ENCODE data around the gene KICS2.

The KICS2 gene

DNA sequence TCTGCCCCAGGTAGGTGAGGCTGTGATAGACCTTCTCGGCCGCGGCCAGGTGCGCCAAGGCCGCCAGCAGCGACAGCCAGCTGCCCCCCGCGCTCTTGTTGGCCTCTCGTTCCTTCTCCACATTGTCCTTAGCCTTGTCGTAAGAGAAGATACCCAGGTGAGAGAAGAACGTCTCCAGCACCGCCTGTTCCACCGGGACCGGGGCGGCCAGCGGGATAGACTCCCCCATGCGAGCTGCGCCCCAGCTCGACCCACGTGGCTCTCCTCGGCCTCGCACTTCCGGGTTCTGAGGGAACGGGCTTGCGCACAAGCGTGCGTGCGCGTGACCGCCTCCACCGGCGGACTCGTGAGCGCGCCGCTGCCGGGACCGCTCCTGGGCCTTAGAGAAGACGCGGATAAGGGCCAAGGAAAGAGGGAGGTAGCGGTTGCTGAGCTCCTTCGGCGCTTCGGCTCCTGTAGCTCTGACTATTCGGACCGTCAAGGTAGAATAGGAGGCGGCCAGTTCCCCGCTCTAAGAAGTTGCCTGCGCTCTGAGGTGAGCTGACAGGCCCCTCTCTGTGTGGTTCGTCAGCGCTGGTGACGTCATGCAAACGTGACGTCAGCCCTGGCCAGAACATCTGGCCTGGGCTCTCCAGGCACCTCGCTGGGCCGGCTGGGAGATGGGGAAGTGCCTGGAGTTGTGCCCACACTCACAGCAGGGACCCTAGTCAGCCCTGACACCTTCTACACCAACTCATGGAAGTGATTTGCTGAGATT lies at the start of gene KICS2:
KICS2 (minus strand) TSS at position 288 of the 757 bp plus-strand sequence; CDS start at position 229, 59 bp downstream.
- no peak for DNase-seq (ENCODE audit: low read depth, low spot score)
- H3K27ac ChIP-seq = peak within 1 kb of the TSS; percentile 75; the same call in 1 of the 2 replicates

GRCh38 chr12:64270411-64270810 lies 48.3 kb upstream of the KICS2 start:
- no peak overlapping the region for H3K9ac ChIP-seq (ENCODE audit: insufficient read length)
- no peak overlapping the region for H3K27ac ChIP-seq
- H3K4me3 ChIP-seq = no peak overlapping the region
- H3K9me3 ChIP-seq (ENCODE audit: low read depth, low read length) = no peaks in the 10 kb centered on the region
- H3K36me3 ChIP-seq (ENCODE audit: insufficient read depth, low read length) = no peaks in the 10 kb centered on the region
- TF ChIP-seq FOXP2 (optimal IDR thresholded peaks at IDR 0.05; ENCODE audit: control extremely low read depth, extremely low read length, insufficient read depth) (no peak), POLR2AphosphoS5 (IDR thresholded peaks at IDR 0.05; ENCODE audit: borderline replicate concordance, low read depth, low read length) (no peak), EZH2 (IDR thresholded peaks at IDR 0.05) (no peak)
- DNase-seq (ENCODE audit: low read depth, low spot score) = no peak

More for the DNA sequence above, at the start of gene KICS2:
- peak within 1 kb of the TSS; percentile 93 for H3K4me3 ChIP-seq
- H3K9me3 ChIP-seq (ENCODE audit: low read depth, low read length) = no peaks in the 10 kb centered on the region
- H3K36me3 ChIP-seq (ENCODE audit: insufficient read depth, low read length) = no peaks in the 10 kb centered on the region
- peak within 1 kb of the TSS; percentile 90 for H3K9ac ChIP-seq (ENCODE audit: insufficient read length)
- TF ChIP-seq EZH2 (IDR thresholded peaks at IDR 0.05) (no peak), POLR2AphosphoS5 (IDR thresholded peaks at IDR 0.05; ENCODE audit: borderline replicate concordance, low read depth, low read length) (peak; percentile 88), FOXP2 (optimal IDR thresholded peaks at IDR 0.05; ENCODE audit: control extremely low read depth, extremely low read length, insufficient read depth) (peak; percentile 51)

- TF ChIP-seq EZH2 (IDR thresholded peaks at IDR 0.05) = no peak
- TF ChIP-seq FOXP2 (optimal IDR thresholded peaks at IDR 0.05; ENCODE audit: control extremely low read depth, extremely low read length, insufficient read depth) = no peak
- TF ChIP-seq POLR2AphosphoS5 (IDR thresholded peaks at IDR 0.05; ENCODE audit: borderline replicate concordance, low read depth, low read length) = no peak
- Histone ChIP-seq H3K9ac (ENCODE audit: insufficient read length) (no peak overlapping the region), H3K36me3 (ENCODE audit: insufficient read depth, low read length) (no peaks in the 10 kb centered on the region), H3K9me3 (ENCODE audit: low read depth, low read length) (no peaks in the 10 kb centered on the region), H3K4me3 (no peak overlapping the region), H3K27ac (no peak overlapping the region)
- DNase-seq (ENCODE audit: low read depth, low spot score) = no peak
Observed at GRCh38 chr12:64269161-64269560, 47.1 kb upstream of the KICS2 start.

GRCh38 chr12:64268409-64268808 lies 46.3 kb upstream of the KICS2 start:
- H3K4me3 ChIP-seq = no peak overlapping the region
- no peaks in the 10 kb centered on the region for H3K36me3 ChIP-seq (ENCODE audit: insufficient read depth, low read length)
- no peak for DNase-seq (ENCODE audit: low read depth, low spot score)
- TF ChIP-seq EZH2 (IDR thresholded peaks at IDR 0.05) = no peak
- no peak for TF ChIP-seq POLR2AphosphoS5 (IDR thresholded peaks at IDR 0.05; ENCODE audit: borderline replicate concordance, low read depth, low read length)
- no peak for TF ChIP-seq FOXP2 (optimal IDR thresholded peaks at IDR 0.05; ENCODE audit: control extremely low read depth, extremely low read length, insufficient read depth)
- H3K9ac ChIP-seq (ENCODE audit: insufficient read length) = no peak overlapping the region
- H3K27ac ChIP-seq = no peak overlapping the region
- H3K9me3 ChIP-seq (ENCODE audit: low read depth, low read length) = no peaks in the 10 kb centered on the region

DNA sequence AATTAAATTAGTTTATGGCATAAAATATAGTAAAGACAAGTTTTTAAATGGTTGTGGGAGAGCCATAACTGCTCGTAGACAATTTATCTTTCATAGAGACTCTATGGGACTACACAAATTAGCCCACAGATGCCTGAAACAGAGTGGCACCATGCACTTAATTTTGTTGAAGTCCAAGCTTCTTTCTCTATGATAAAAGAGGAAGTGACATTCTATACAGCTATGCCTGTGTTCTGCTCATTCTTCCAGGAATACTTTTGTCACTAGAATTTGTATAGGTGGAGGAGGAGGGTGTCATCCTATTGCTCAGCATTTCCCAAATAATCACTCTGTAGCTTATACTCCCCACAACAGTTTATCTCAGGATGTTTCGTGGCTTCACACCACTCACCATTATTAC lies 43.7 kb upstream of the KICS2 start:
- no peak overlapping the region for H3K4me3 ChIP-seq
- no peak for DNase-seq (ENCODE audit: low read depth, low spot score)
- H3K36me3 ChIP-seq (ENCODE audit: insufficient read depth, low read length) = no peaks in the 10 kb centered on the region
- no peak overlapping the region for H3K27ac ChIP-seq
- H3K9ac ChIP-seq (ENCODE audit: insufficient read length) = no peak overlapping the region
- no peaks in the 10 kb centered on the region for H3K9me3 ChIP-seq (ENCODE audit: low read depth, low read length)
- no peak for TF ChIP-seq POLR2AphosphoS5 (IDR thresholded peaks at IDR 0.05; ENCODE audit: borderline replicate concordance, low read depth, low read length)
- TF ChIP-seq EZH2 (IDR thresholded peaks at IDR 0.05) = no peak
- TF ChIP-seq FOXP2 (optimal IDR thresholded peaks at IDR 0.05; ENCODE audit: control extremely low read depth, extremely low read length, insufficient read depth) = no peak

DNA sequence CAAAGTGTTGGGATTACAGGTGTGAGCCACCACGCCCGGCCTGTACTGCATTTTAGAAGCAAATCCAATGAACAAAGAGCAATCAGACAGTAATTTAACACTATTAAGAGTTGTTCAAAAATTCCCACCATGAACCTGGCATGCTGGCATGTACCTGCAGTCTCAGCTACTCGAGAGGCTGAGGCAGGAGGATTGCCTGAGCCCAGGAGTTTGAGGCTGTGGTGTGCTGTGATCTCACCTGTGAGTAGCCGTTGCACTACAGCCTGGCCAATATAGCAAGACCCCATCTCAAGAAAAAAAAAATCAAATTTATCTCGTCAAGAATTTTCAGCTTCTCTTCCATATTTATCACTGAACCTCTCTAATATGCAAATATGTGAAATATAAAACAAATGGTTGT lies 39.7 kb upstream of the KICS2 start:
- DNase-seq (ENCODE audit: low read depth, low spot score) = no peak
- TF ChIP-seq FOXP2 (optimal IDR thresholded peaks at IDR 0.05; ENCODE audit: control extremely low read depth, extremely low read length, insufficient read depth) (no peak), POLR2AphosphoS5 (IDR thresholded peaks at IDR 0.05; ENCODE audit: borderline replicate concordance, low read depth, low read length) (no peak), EZH2 (IDR thresholded peaks at IDR 0.05) (no peak)
- no peak overlapping the region for H3K9ac ChIP-seq (ENCODE audit: insufficient read length)
- no peaks in the 10 kb centered on the region for H3K36me3 ChIP-seq (ENCODE audit: insufficient read depth, low read length)
- H3K9me3 ChIP-seq (ENCODE audit: low read depth, low read length) = no peaks in the 10 kb centered on the region
- no peak overlapping the region for H3K4me3 ChIP-seq
- H3K27ac ChIP-seq = no peak overlapping the region

- no peak overlapping the region for H3K27ac ChIP-seq
- TF ChIP-seq POLR2AphosphoS5 (IDR thresholded peaks at IDR 0.05; ENCODE audit: borderline replicate concordance, low read depth, low read length) = no peak
- TF ChIP-seq EZH2 (IDR thresholded peaks at IDR 0.05) = no peak
- no peak for TF ChIP-seq FOXP2 (optimal IDR thresholded peaks at IDR 0.05; ENCODE audit: control extremely low read depth, extremely low read length, insufficient read depth)
- no peaks in the 10 kb centered on the region for H3K9me3 ChIP-seq (ENCODE audit: low read depth, low read length)
- no peak for DNase-seq (ENCODE audit: low read depth, low spot score)
- H3K4me3 ChIP-seq = no peak overlapping the region
- no peaks in the 10 kb centered on the region for H3K36me3 ChIP-seq (ENCODE audit: insufficient read depth, low read length)
- no peak overlapping the region for H3K9ac ChIP-seq (ENCODE audit: insufficient read length)
Observed at GRCh38 chr12:64258576-64258975, 36.5 kb upstream of the KICS2 start.

DNA sequence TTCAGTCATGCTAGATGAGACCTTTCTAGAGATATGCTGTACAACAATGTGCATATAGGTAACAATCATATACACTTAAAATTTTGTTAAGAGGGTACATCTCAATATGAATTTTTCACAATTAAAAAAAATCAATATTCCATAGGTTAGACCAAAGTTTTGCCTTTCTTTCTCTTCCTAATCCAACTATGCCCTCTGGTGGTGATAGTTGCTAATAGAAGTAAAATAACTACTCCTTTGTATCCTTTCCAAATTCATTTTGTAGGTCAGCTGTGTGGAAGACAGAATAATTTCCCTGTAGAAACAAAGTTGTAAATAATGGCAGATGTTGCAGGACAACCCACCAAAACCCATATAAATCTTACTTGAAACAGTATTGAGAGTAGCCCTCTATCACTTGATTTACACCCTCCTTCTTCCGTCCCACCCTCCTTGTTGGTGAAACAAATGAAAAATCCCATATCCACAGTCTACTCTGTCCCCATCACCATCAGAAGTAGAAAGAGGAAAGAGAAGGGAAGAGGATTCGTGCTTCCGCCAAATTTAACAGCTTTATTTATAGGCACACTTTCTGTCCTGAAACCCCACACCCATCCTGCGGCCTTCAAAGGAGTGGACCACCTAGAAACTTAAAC lies 34.2 kb upstream of the KICS2 start:
- Histone ChIP-seq H3K9me3 (ENCODE audit: low read depth, low read length) (no peaks in the 10 kb centered on the region), H3K36me3 (ENCODE audit: insufficient read depth, low read length) (no peaks in the 10 kb centered on the region), H3K4me3 (no peak overlapping the region), H3K27ac (no peak overlapping the region), H3K9ac (ENCODE audit: insufficient read length) (no peak overlapping the region)
- TF ChIP-seq FOXP2 (optimal IDR thresholded peaks at IDR 0.05; ENCODE audit: control extremely low read depth, extremely low read length, insufficient read depth) (no peak), POLR2AphosphoS5 (IDR thresholded peaks at IDR 0.05; ENCODE audit: borderline replicate concordance, low read depth, low read length) (no peak), EZH2 (IDR thresholded peaks at IDR 0.05) (no peak)
- DNase-seq (ENCODE audit: low read depth, low spot score) = peak; percentile 47

Measured in SK-N-MC (cell line).